Hematopoietic multipotent progenitor cell treated with erythropoietin and hydrocortisone succinate and interleukin-3 and kit ligand, for 15 days (in vitro differentiated cells): ENCODE data around the gene NFKBIB.
"Not testable (repeated sequence)": the region's sequence is repeated elsewhere in the genome, so short reads cannot be mapped to it uniquely, and the experiment has no call there.

ENCODE experiments used
- DNase-seq: peaks from one replicate; pipeline ENCODE4 v3.0.0-alpha.2; 2015; ENCODE audit warnings: low spot score

The NFKBIB gene

DNA sequence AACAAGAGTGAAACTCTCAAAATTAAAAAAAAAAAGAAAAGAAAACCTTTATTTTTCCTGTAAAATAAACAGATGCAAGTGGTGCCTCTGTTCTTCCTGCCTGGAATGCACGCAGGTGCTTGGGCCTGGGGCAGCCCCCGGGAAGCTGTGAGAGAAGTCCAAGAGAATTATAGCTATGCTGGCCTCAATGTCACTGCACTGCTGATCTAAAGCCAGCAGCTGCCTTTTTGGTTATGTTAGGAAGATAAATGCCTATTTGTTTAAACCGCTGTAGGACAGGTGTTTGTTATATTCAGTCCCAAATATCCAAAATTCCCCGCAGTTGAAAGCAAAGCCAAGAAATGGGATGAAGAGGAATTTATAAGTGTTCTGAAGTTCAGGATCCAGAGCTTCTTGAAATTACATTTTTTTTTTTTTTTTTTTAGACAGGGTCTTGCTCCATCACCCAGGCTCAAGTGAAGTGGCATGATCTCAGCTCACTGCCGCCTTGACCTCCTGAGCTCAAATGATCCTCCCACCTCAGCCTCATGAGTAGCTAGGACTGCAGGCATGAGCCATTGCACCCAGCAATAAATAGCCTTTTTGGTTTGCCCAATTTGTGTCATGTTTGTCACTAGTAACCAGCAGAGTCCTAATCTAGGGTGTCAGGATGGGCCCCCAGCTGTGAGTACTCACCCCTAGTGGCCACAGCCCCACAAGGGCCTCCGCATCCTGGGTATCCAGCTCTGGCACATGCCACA is 23.9 kb upstream of the NFKBIB start:
- DNase-seq = no peak

DNA sequence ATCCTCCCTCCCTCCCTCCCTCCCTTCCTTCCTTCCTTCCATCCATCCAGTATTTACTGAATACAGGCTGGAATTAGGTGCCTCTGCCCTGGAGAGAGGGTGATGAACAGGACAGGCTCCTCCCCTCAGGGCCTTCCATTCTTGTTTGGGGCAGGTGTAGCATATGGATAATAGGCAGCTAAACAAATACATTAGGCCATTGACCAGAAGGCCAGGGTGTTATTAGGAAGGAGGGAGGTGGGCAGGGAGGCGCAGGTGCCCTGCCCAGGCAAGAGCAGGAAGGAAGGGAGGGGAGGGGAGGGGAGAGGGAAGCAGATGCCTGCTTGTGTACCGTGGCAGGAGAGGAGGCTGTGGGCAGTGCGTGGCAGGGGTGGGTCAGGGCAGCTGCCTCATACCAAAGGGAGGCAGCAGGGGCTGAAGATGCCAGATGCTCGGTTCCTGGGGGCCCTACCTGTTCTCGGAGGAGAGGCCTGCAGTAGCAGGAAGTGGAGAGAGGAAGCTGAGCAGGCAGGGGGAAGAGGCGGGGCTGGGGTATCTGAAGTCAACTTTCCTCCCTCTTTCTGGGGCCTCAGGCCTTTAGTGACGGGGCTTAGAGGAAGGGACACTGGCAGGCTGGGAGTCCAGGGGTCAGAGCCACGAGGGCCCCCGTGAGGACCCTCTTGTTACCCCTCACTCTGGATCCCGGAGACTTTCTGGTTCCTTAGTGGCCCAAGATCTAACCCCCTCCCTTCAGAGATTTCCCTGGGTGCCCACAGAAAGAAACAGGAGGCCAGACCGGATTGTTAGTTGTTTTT is 21.8 kb upstream of the NFKBIB start, which contains the start of gene RINL:
Gene RINL (minus strand): TSS at position 495 of the 794 bp plus-strand sequence. CDS start 1,533 bp downstream, outside the sequence.
- DNase-seq = no peak

GRCh38 chr19:38878575-38879399 is 21.0 kb upstream of the NFKBIB start:
- DNase-seq = no peak

- no peak for DNase-seq
These were observed 20.4 kb upstream of the NFKBIB start for GRCh38 chr19:38879400-38879751.

DNA sequence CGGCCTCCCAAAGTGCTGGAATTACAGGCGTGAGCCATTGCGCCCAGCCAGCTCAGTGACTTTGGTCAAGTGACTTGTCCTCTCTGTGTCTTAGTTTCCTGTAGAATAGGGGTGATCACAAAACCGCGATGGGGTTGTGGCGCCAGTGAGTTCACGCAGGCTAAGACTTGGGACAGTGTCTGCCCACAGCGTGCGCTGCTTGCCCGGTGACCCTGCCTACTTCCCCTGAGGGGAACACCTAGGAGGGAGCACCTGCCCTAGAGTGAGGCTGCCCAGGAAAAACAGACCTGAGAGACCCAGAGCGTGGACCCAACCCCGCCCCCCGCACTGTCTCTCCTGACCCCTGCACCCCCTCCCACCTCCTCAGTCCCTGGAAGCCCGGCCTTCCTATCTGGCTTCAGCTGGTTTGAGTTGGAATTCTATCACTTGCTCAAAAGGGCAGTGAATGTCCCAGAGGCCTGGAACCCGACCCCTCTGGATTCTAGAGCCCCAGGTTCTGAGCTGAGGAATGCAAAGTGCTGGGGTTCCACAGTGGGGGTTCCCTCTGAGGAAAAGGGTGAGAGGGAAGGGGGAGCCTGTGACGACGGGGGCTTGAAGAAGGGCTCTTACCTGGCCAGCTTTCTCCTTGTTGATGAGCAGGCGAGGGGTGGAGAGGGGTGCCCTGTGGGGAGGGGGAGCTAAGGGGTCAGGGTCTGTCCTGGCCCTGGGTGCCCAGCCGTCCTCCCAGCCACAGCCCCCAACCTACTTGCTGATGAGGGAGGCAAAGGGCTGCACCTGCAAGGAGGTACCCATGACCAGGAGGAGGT is 19.5 kb upstream of the NFKBIB start:
- DNase-seq = no peak

DNA sequence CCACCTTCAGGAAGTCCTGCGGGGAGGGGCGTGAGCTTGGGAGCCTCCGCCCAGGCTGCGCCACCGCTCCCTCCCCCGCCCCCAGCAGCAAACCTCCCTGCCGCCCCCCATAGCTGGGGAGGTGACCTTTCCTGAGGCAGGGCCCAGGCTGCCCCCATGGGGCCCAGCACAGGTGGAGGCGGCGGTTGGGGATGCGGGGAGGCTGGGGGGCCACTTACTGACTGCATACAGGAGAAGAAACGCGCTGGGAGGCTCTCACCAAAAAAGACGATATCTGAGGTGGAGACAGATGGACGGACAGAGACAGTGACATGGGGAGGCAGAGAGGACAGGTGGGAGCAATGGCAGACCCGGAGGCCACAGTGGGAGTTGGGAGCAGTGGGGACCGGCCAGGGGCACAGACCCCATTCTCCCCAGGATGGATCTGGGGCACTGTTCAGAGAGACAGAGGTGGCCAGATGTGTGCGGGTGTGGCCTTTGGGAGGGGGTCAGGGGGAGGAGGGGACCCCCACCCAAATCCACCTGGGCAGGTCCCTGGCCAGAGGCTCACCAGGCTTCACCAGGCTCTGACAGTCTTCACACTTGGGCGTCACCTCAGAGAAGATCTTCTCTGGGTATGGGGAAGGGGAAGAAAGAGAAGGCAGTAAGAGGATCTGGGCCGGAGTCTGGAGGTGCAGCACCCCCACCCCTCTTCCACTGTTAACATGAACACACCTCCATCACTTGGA is 18.7 kb upstream of the NFKBIB start:
- no peak for DNase-seq

- DNase-seq = no peak
These were observed 16.5 kb upstream of the NFKBIB start for GRCh38 chr19:38883286-38883685.

- not testable (repeated sequence) for DNase-seq
These were observed 15.1 kb upstream of the NFKBIB start for GRCh38 chr19:38884691-38885090.

DNA sequence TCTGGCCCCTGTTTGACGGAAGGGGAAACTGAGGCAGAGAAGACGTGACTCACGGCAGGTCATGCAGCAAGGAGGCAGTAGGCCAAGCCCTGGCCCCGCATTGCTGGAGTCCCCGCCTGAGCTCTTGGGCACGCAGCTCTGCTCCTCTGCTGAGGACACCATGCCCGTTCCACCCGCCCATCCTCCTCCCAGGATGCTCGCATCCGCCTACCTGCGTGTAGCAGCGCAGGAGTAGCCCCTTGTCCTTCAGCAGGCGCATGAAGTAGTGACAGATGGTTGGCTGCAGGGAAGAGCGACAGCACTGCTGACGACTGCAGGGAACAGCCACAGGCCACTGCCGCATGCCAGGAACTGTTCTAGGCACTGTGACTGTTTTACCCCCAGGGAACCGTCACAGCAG is 10.9 kb upstream of the NFKBIB start:
- DNase-seq = no peak

DNA sequence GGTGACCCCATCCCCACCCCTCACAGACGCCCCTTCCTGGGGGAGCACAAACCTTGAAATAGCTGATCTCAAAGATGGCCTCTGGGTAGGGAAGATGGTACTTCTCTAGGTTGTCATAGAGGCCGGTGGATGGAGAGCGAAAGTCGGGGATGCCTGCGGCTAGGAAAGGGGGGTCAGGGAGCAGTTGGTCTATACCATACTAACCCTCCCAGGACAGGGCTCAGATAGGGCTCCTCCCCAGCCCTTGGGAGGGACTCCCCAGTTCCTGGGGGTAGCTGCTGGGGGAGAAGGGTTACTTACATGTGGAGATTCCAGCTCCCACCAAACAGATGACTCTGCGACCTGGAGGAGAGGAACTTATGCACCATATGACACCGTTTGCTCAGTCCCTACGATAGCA is 10.0 kb upstream of the NFKBIB start:
- DNase-seq = no peak

DNA sequence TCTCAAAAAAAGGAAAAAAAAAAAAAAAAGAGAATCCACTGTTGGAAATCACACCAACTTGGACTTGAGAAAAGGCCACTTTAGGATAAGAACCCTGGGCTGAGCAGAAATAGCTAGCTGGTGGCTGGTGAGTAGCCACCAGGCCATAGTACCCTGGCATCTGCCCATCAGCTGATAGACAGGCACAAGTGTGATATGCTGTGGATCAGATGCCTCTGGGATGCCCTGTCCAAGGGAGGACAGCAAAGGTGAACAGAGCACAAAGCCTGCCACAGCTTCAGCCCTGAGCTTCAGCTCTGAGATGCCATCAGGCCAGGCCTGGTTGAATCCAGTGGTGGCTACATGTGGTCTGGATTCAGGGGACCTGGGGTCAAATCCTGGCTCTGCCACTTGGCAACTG is 9.1 kb upstream of the NFKBIB start:
- no peak for DNase-seq

- no peak for DNase-seq
These were observed 8.0 kb upstream of the NFKBIB start for GRCh38 chr19:38891771-38892170.

GRCh38 chr19:38892841-38893240 is 6.9 kb upstream of the NFKBIB start:
- DNase-seq = no peak

DNA sequence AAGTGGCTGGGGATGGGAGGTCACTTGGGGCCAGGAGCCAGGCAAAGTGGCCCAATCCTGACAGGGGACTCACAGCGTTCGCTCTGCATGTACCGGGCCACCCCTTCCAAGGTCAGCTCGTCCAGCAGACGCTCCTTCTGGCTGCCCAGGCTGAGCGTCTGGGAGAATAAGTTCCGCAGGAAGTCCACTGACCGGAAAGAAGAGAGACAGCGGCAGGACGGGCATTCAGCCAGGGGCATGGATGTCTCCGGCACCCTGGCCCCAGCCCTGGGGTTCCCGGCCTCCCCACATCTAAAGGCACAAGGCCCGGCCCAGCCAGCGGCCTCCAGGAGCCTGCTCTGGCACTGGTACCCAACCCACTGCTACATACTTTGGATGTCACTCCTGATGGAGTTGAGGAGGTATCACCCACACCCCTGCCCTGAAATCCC is 6.4 kb upstream of the NFKBIB start:
- DNase-seq = no peak

- no peak for DNase-seq
These were observed 4.8 kb upstream of the NFKBIB start for GRCh38 chr19:38894968-38895367.

GRCh38 chr19:38898788-38899446 is 852 bp upstream of the NFKBIB start:
- no peak for DNase-seq

DNA sequence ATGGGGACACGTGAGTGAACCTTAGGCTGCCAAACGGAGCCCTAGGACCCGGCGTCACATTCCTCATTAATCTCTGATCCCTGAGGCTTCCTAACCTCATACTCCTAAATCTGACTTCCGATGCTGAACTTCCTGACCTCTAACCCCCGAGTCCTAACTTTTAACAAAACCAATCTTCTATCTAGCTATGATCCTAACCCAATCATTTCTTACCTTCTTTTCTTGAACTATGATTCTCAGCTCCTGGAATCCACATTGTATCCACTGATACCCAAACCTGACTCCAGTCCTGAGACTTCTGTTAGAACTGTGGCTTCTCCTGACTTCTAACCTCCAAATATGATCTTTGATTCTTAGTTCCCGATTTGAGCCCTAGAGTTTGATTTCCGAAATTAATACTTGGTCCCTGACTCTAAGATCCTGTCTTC is 447 bp downstream of the NFKBIB start:
- DNase-seq = no peak

DNA sequence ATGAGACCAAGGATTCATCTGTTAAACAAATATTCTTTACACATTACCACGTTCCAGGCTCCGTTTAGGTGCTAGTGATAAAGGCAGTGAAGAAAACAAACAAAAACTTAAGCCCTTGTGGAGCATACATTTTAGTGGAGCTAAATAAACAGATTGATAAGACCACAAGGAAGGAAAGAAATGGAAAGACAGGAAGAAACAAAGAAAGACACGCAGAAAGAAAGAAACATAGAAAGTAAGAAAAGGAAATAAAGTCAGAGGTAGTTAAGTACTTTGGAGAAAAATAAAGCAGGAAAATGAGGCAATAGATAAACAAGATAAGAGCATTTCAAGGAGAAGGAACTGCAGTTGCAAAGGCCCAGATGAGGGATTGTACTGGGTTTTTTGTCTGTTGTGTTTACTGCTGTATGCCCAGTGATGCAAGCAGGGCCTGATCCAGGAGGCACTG is 998 bp downstream of the NFKBIB start:
- DNase-seq = no peak

GRCh38 chr19:38901683-38902082 is 1.9 kb downstream of the NFKBIB start:
- DNase-seq = no peak
